Measurements from ENCODE around the gene UPF3B. TPM values are rescaled to one million over a fixed set of nuclear protein-coding genes. Genes with fewer than 3 reads are reported as not detected.

UPF3B gene, protein sequence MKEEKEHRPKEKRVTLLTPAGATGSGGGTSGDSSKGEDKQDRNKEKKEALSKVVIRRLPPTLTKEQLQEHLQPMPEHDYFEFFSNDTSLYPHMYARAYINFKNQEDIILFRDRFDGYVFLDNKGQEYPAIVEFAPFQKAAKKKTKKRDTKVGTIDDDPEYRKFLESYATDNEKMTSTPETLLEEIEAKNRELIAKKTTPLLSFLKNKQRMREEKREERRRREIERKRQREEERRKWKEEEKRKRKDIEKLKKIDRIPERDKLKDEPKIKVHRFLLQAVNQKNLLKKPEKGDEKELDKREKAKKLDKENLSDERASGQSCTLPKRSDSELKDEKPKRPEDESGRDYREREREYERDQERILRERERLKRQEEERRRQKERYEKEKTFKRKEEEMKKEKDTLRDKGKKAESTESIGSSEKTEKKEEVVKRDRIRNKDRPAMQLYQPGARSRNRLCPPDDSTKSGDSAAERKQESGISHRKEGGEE
- total RNA-seq (2021; ENCODE audit: unreplicated experiment): 27.8 TPM
- 25.5 TPM for polyA plus RNA-seq (2012; ENCODE audit: insufficient read length)
- percentile 93 among the genes with signal in this experiment for Bru-seq, nascent RNA
- BruChase-seq, experiment 1, labeled RNA remaining after a 2-hour chase: percentile 96 among the genes with signal in this experiment
- percentile 95 among the genes with signal in this experiment for BruChase-seq, experiment 2, labeled RNA remaining after a 6-hour chase
- long read RNA-seq, transcript UPF3B-202 (10 exons, 2,335 nt): major isoform, 10 of 87 reads
- long read RNA-seq, partial matches to known transcripts: 66 of 87 reads
- long read RNA-seq, other reads (novel, unspliced or antisense): 11 of 87 reads

DNA sequence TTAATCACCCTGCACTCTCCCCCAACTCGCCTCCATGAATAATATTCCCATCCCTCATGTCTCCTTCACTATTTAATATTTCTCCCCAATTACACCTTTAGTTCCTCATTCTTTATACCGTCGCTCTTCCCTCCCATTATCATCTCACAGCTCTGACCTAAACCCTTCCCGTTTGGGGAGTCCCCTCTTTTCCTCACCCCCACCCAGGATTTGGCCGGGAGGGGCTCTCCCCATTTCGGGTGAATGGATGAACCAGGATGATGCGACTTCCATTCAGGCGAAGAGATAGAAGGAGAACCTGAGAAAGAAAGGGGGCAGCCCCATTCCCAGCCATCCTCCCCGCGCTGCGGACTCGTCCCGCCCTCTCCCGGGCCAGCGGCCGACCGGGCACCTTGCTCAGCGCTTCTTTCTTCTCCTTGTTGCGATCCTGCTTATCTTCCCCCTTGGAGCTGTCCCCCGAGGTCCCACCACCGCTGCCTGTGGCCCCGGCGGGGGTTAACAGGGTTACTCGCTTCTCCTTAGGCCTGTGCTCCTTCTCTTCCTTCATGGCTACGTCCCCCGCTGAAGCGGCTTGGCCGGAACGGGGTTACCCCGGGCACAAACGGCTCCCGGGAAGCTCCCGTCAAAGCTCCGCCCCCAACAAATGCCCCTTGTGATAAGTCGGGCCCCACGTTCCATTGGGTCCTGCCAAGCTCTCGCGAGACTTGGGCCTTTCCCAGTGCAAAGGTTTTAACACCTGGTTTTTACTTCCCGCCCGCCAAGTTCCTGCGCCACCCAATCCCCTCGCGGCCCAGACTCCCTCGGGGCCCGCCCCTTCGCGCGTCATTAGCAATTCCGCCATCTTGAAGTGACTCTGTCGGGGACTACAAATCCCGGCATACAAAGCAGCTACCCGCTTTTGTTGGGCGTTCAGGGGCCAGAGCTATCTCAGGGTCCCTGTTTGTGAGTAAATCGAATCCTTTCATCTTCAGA lies at the start of gene UPF3B:
UPF3B (minus strand) TSS at position 582 of the 972 bp plus-strand sequence; CDS start at position 547, 35 bp downstream.
- ATAC-seq: peak; percentile 98
- H3K27ac ChIP-seq (ENCODE audit: low read length): peak within 1 kb of the TSS; percentile 95
- intact Hi-C loops (cut with micrococcal nuclease; ENCODE audit: unreplicated experiment) (no loop called here), in situ Hi-C loops (cut with HindIII; ENCODE audit: low pct_unique_long_range_greater_than_20kb, low sequenced_read_pairs) (no loop called here)
- H3K36me3 ChIP-seq (ENCODE audit: control insufficient read depth, insufficient read depth, low read length): peaks cover 12% of the 10 kb centered on the region; the same call in 1 of the 2 replicates
- ChIA-PET CTCF (interaction anchor here (0.9 kb wide), 1 partner anchor 61 kb away, joined by 4 read pairs; the partner anchor contains the start of gene RPL39), POLR2A (interaction anchor here (0.8 to 1.2 kb wide), 2 partner anchors 30 to 61 kb away, joined by 6 to 10 read pairs; partner anchors contain the start of gene RPL39)
- TF ChIP-seq POLR2AphosphoS5 (IDR thresholded peaks at IDR 0.05; ENCODE audit: low read depth, low read length) (peak; percentile 90), SIN3A (IDR thresholded peaks at IDR 0.05; ENCODE audit: borderline replicate concordance, insufficient read depth, low read depth, low read length) (peak; percentile 64; the same call in 1 of the 2 replicates), TCF7L2 (IDR thresholded peaks at IDR 0.05; ENCODE audit: low read depth, low read length) (peak; percentile 51; the same call in 1 of the 2 replicates)
- TF ChIP-seq, protein P1, sequence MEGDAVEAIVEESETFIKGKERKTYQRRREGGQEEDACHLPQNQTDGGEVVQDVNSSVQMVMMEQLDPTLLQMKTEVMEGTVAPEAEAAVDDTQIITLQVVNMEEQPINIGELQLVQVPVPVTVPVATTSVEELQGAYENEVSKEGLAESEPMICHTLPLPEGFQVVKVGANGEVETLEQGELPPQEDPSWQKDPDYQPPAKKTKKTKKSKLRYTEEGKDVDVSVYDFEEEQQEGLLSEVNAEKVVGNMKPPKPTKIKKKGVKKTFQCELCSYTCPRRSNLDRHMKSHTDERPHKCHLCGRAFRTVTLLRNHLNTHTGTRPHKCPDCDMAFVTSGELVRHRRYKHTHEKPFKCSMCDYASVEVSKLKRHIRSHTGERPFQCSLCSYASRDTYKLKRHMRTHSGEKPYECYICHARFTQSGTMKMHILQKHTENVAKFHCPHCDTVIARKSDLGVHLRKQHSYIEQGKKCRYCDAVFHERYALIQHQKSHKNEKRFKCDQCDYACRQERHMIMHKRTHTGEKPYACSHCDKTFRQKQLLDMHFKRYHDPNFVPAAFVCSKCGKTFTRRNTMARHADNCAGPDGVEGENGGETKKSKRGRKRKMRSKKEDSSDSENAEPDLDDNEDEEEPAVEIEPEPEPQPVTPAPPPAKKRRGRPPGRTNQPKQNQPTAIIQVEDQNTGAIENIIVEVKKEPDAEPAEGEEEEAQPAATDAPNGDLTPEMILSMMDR (IDR thresholded peaks at IDR 0.05): no peak
- TF ChIP-seq, protein P2, sequence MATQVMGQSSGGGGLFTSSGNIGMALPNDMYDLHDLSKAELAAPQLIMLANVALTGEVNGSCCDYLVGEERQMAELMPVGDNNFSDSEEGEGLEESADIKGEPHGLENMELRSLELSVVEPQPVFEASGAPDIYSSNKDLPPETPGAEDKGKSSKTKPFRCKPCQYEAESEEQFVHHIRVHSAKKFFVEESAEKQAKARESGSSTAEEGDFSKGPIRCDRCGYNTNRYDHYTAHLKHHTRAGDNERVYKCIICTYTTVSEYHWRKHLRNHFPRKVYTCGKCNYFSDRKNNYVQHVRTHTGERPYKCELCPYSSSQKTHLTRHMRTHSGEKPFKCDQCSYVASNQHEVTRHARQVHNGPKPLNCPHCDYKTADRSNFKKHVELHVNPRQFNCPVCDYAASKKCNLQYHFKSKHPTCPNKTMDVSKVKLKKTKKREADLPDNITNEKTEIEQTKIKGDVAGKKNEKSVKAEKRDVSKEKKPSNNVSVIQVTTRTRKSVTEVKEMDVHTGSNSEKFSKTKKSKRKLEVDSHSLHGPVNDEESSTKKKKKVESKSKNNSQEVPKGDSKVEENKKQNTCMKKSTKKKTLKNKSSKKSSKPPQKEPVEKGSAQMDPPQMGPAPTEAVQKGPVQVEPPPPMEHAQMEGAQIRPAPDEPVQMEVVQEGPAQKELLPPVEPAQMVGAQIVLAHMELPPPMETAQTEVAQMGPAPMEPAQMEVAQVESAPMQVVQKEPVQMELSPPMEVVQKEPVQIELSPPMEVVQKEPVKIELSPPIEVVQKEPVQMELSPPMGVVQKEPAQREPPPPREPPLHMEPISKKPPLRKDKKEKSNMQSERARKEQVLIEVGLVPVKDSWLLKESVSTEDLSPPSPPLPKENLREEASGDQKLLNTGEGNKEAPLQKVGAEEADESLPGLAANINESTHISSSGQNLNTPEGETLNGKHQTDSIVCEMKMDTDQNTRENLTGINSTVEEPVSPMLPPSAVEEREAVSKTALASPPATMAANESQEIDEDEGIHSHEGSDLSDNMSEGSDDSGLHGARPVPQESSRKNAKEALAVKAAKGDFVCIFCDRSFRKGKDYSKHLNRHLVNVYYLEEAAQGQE (IDR thresholded peaks at IDR 0.05; ENCODE audit: insufficient read depth in 1 of 2, low read depth in 2 of 2, low read length in 1 of 2): no peak
- H3K4me1 ChIP-seq (ENCODE audit: control insufficient read depth, insufficient read depth, low read length): peaks cover 6% of the 10 kb centered on the region
- no peaks in the 10 kb centered on the region for H3K27me3 ChIP-seq (ENCODE audit: control insufficient read depth, insufficient read depth, low read length)
- H3K9me3 ChIP-seq (ENCODE audit: control insufficient read depth, insufficient read depth, low read depth, low read length): no peaks in the 10 kb centered on the region
- peak within 1 kb of the TSS; percentile 96 to 100 for H3K4me3 ChIP-seq (ENCODE audit: low read depth in 2 of 2, low read length in 2 of 2)
- no TSS peak for BruUV-seq (replicated peaks)
- DNase-seq (ENCODE audit: low read depth, low spot score): peak; percentile 91

DNA sequence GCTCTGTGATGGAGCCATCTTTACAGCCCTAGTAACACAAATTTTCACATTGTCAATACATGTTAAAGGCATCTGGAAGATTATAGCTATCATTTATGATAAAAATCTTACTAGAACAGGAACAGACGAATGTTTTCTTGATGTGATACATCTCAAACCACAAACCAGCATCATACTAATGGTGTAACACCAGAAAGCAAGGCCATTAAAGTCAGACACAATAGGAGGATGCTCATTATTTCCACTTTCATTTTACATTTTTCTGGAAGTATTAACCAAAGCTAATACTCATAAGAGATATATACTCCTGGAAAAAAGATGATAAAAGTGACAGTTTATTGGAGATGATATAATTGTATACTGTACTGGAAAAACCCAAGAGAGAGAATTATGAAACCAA lies 48.2 kb upstream of the UPF3B start:
- ChIA-PET POLR2A (interaction anchor here (0.6 kb wide), 1 partner anchor 27 kb away, joined by 13 read pairs; no protein-coding TSS in a partner anchor), CTCF (interaction anchor here (0.7 kb wide), 1 partner anchor 43 kb away, joined by 3 read pairs; no protein-coding TSS in a partner anchor)
- no peak for ATAC-seq
- TF ChIP-seq SIN3A (IDR thresholded peaks at IDR 0.05; ENCODE audit: borderline replicate concordance, insufficient read depth, low read depth, low read length) (no peak), TCF7L2 (IDR thresholded peaks at IDR 0.05; ENCODE audit: low read depth, low read length) (no peak), POLR2AphosphoS5 (IDR thresholded peaks at IDR 0.05; ENCODE audit: low read depth, low read length) (no peak)
- TF ChIP-seq, protein P2 (IDR thresholded peaks at IDR 0.05; ENCODE audit: insufficient read depth in 1 of 2, low read depth in 2 of 2, low read length in 1 of 2): no peak
- TF ChIP-seq, protein P1 (IDR thresholded peaks at IDR 0.05): no peak
- in situ Hi-C loops (cut with HindIII; ENCODE audit: low pct_unique_long_range_greater_than_20kb, low sequenced_read_pairs) (no loop called here), intact Hi-C loops (cut with micrococcal nuclease; ENCODE audit: unreplicated experiment) (no loop called here)
- BruUV-seq (replicated peaks): no TSS peak
- H3K4me1 ChIP-seq (ENCODE audit: control insufficient read depth, insufficient read depth, low read length): no peaks in the 10 kb centered on the region
- DNase-seq (ENCODE audit: low read depth, low spot score): no peak
- no peaks in the 10 kb centered on the region for H3K36me3 ChIP-seq (ENCODE audit: control insufficient read depth, insufficient read depth, low read length)
- H3K9me3 ChIP-seq (ENCODE audit: control insufficient read depth, insufficient read depth, low read depth, low read length): no peaks in the 10 kb centered on the region
- H3K27ac ChIP-seq (ENCODE audit: low read length): no peak overlapping the region
- H3K4me3 ChIP-seq (ENCODE audit: low read depth in 2 of 2, low read length in 2 of 2): no peak overlapping the region
- no peaks in the 10 kb centered on the region for H3K27me3 ChIP-seq (ENCODE audit: control insufficient read depth, insufficient read depth, low read length)
